Prostate gland (tissue), 2 donors: ENCODE measurements around the gene CDH8.

Experiments
- POLR2AphosphoS5 ChIP-seq: sonication (generic); formaldehyde crosslinking; IDR thresholded peaks from one replicate; pipeline ENCODE4 v1.6.1; 2017; ENCODE audit warnings: antibody characterized with exemption
- TF ChIP-seq, protein P1 (sequence below), 4 experiments: fragments of 200-600 bp in 2 of 4; fragments of 450-650 bp in 2 of 4; sonication (generic) in 2 of 4; IDR thresholded peaks; 1 replicate in 3 of 4; 2 replicates in 1 of 4; pipeline ENCODE4 v1.5.1; 2016 to 2019; ENCODE audit warnings: antibody characterized with exemption in 4 of 4, mild to moderate bottlenecking in 2 of 4, moderate library complexity in 2 of 4

DNA sequence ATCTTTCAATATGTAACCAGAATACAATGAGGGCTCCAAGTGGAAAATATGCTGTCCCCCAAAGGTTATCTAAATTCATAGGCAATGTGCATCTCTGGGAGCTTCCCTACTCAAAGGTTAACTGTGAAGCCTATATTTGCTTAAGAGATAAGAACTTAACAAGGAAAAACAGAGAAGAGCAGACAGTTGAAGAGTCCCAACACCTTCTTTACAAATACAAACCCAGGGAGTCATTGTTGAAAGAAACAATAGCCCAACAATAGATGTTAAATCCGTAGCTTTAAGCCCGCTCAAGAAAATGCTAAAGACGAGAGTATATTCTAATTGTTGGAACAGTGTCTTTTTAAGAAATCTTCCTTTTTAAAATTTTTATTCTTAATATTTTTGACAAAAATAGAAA lies 87.8 kb downstream of the CDH8 start:
- no peak for TF ChIP-seq POLR2AphosphoS5
- TF ChIP-seq, protein P1, sequence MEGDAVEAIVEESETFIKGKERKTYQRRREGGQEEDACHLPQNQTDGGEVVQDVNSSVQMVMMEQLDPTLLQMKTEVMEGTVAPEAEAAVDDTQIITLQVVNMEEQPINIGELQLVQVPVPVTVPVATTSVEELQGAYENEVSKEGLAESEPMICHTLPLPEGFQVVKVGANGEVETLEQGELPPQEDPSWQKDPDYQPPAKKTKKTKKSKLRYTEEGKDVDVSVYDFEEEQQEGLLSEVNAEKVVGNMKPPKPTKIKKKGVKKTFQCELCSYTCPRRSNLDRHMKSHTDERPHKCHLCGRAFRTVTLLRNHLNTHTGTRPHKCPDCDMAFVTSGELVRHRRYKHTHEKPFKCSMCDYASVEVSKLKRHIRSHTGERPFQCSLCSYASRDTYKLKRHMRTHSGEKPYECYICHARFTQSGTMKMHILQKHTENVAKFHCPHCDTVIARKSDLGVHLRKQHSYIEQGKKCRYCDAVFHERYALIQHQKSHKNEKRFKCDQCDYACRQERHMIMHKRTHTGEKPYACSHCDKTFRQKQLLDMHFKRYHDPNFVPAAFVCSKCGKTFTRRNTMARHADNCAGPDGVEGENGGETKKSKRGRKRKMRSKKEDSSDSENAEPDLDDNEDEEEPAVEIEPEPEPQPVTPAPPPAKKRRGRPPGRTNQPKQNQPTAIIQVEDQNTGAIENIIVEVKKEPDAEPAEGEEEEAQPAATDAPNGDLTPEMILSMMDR (IDR thresholded peaks at IDR 0.05): no peak
